Fibroblast of mammary gland (primary cell): Measurements from ENCODE around the gene CFAP97D2.
"Not testable (repeated sequence)": the region's sequence is repeated elsewhere in the genome, so short reads cannot be mapped to it uniquely, and the experiment has no call there.

Experiments
- DNase-seq: peaks from one replicate; pipeline ENCODE4 v3.0.0-alpha.2; 2010; ENCODE audit warnings: low read depth
- H3K4me3 ChIP-seq: 2 replicates; pipeline ENCODE4 v1.5.1; 2011; ENCODE audit warnings: low read depth, mild to moderate bottlenecking, low read length, moderate library complexity; ENCODE audit not compliant: control insufficient read depth
- TF ChIP-seq, protein P1 (sequence below): conservative IDR thresholded peaks from 2 replicates; pipeline ENCODE4 v1.5.1; 2011; ENCODE audit warnings: low read depth, low read length, inconsistent platforms; ENCODE audit not compliant: control insufficient read depth, insufficient read depth

CFAP97D2 gene

DNA sequence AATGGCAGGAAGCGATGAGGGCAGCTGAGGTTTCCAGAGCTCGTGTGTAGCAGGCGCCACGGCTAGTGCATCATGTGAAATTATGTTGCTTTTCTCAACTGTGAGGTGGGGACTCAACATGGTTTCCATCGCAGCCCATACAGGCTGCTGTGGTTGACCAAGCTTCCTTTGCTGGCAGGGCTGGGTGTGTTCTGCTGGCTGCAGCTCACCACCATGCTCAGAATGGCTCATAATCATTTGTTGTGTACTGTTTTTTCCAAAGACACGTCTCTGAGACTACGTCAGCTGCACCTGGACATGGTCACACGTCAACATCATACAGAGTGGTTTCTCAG, 30.6 kb upstream of the CFAP97D2 start:
- TF ChIP-seq, protein P1, sequence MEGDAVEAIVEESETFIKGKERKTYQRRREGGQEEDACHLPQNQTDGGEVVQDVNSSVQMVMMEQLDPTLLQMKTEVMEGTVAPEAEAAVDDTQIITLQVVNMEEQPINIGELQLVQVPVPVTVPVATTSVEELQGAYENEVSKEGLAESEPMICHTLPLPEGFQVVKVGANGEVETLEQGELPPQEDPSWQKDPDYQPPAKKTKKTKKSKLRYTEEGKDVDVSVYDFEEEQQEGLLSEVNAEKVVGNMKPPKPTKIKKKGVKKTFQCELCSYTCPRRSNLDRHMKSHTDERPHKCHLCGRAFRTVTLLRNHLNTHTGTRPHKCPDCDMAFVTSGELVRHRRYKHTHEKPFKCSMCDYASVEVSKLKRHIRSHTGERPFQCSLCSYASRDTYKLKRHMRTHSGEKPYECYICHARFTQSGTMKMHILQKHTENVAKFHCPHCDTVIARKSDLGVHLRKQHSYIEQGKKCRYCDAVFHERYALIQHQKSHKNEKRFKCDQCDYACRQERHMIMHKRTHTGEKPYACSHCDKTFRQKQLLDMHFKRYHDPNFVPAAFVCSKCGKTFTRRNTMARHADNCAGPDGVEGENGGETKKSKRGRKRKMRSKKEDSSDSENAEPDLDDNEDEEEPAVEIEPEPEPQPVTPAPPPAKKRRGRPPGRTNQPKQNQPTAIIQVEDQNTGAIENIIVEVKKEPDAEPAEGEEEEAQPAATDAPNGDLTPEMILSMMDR = no peak
- no peak for DNase-seq
- no peak overlapping the region for H3K4me3 ChIP-seq

DNA sequence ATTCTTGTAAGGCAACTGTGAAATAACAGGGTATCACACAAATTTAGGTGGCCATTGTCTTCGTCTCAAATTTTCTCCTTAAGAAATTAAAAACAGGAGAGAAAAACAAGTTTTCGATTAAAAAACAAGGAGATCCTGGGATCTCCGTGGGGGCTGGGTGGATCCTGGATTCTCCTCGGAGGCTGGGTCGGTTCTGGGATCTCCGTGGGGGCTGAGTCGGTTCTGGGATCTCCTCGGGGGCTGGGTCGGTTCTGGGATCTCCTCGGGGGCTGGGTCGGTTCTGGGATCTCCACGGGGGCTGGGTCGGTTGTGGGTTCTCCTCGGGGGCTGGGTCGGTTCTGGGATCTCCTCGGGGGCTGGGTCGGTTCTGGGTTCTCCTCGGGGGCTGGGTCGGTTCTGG, 30.2 kb upstream of the CFAP97D2 start:
- not testable (repeated sequence) for DNase-seq, H3K4me3 ChIP-seq

DNA sequence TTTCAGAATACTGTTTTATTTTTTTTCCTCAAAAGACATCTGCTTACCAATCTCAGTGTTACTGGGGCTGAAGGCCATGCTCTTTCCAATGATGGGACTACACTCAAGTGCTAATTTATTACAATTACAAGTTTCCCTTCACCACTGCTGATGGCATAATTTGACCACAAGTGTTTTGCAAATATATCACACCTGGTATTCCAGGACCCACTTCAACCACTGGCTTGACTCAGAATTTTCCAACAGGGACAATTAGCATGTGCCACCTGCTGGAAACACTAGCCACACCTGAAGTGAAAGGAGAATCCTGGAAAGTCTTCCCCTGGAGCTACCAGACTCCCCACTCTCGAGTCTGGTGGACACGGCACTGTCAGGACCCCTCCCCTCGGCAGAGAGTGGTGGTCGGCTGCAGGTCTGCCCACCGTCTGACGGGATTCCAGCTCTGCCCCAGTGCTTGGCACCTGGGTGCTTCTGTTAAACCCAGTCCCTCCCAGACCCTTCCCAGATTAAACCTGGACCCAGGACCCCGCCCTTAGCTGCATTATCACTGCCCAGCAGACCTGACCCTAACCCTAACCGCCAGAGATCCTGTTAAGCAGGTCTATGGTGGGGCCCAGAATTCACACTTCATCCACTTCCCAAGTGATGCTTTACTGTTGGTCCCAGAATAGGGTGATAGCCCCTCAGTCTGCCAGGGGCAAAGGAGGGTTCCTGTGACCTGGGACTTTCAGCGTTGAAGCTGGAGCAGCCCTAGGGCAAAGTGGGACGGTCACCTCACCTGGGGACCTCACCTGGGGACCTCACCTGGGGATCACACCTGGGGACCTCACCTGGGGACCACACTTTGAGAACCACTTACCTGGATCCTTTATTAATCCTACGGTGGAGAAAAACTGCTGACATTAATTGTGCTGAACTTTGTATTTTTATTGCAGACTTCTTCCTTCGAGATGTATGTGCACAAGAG, 29.0 kb upstream of the CFAP97D2 start:
- no peak for DNase-seq
- no peak overlapping the region for H3K4me3 ChIP-seq
- TF ChIP-seq, protein P1 = no peak

DNA sequence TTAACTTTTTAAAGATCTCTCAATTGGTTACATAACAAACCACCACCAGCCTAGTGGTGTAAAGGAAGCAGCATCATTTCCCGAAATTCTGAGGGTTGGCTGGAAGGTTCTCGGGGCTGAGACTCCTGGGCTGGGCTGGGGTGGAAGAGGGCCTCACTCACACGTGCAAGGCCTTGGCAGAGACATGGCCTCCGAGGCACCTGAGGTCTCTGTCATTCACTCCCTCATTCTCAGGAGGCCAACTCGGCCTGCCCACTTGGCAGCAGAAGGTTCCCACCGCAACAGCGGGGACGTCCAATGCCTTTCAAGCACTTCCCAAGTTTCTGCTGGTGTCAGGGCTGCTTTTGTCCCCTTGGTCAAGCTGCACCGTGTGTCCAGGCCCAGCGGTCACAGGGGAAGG, 28.0 kb upstream of the CFAP97D2 start:
- no peak for DNase-seq
- no peak overlapping the region for H3K4me3 ChIP-seq
- TF ChIP-seq, protein P1 = no peak

DNA sequence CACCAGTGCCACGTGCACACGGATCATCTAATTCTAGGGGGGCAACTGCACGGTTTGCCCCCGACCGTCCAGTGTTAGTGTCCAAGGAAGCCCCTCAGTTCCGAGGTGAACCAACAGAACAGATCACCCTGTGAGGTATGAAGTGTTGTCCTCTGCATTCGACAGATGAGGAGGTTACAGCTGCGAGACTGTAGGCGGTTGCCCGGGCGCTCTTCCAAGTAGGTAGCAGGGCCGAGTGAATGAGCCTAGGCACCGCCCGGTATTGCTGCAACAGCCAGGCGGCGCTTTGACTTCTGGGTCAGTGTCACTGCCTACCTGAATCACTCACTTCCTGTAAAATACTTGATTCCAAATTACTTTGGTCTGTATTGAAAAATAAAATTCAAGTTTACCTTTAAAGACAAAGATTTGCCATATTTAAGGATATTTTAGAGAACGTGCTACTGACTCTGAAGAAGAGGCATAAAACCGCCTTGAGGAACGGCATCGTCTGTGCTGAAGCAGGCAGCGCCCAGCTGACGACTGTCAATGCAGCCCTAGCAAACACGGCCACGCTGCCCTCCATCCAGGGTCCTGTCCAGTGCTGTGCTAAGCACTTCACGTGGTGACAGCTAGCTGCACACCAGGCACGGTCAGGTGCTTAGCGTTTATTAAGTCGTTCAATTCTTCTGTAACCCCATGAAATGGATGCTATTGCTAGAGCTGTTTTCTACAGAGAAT, 27.3 kb upstream of the CFAP97D2 start:
- DNase-seq = peak; percentile 81
- TF ChIP-seq, protein P1 = peak; percentile 9
- no peak overlapping the region for H3K4me3 ChIP-seq

DNA sequence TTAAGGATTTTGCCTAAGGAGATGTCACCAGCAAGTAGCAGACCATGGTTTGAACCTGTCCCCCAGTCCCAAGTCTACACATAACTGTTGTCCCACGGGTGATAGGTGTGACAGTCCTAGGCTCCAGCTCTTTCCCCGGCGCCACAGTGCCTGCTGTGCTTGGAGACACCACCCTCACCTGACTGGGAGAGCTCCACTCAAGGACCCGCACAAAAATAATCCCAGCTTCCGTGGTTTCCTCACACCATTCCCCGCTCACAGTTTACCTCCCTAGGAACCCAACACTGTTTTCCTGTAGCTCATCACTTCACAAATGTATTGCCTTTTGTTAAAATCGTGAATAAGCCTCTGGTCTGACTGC, 26.8 kb upstream of the CFAP97D2 start:
- TF ChIP-seq, protein P1 = no peak
- no peak for DNase-seq

DNA sequence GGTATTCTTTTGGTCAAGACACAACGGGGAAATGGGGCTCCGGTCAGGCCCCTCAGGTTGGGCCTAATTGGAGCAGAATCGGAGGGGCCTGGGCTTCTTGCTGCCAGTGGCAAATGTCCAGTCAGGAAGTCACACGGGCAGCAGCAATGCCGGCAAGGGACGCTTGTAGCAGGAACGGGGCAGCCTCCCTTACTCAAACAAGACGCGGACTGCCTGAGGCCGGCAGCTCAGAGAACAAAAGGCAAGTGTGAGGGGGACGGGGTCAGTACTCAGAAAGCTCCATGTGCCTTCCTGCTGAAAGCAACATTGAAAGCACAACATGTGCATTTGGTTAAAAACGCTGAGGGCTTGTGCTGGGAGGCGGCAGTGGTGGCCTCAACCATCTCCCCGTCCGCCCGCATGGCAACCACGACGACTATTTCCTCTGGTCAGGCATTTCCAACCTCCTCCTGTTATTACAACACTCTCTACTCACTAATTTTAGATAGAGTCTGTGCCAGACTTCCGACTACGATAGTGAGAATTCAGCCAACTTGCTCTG, 26.2 kb upstream of the CFAP97D2 start:
- H3K4me3 ChIP-seq = no peak overlapping the region
- TF ChIP-seq, protein P1 = no peak

More for the DNA sequence above, 26.8 kb upstream of the CFAP97D2 start:
- H3K4me3 ChIP-seq = no peak overlapping the region

More for the DNA sequence above, 26.2 kb upstream of the CFAP97D2 start:
- peak; percentile 47 for DNase-seq
